NCI-H82 treated with DMSO at 0.1 percent for 48 hours (cell line): Measurements from ENCODE around the gene SPATS2.

Source experiments
- DNase-seq: peaks from one replicate; lab custom pipeline; 2025; ENCODE audit not compliant: unreplicated experiment; lab: John Stamatoyannopoulos, UW

Gene SPATS2

GRCh38 chr12:49552014-49552413, 184.8 kb downstream of the SPATS2 start:
- DNase-seq = no peak

DNA sequence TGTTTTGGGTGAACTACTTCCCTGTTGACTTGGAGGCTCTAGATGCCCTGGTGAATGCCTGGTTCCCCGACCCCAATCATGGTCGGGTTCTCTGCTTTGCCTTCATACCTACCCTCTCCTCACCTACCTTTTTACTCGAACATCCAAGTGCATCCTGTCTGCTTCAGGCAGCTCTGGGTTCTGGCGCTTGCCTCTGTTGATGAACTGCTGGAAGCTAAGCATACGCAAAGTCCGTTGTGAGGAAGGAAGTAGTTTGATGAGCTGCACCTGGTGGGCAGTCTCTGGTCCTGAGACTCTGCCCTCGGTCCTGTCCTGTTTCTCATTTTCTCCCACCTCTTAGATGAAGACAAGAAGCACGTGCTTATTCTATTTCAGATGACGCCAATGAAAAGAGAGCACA, 185.2 kb downstream of the SPATS2 start:
- DNase-seq = no peak

DNA sequence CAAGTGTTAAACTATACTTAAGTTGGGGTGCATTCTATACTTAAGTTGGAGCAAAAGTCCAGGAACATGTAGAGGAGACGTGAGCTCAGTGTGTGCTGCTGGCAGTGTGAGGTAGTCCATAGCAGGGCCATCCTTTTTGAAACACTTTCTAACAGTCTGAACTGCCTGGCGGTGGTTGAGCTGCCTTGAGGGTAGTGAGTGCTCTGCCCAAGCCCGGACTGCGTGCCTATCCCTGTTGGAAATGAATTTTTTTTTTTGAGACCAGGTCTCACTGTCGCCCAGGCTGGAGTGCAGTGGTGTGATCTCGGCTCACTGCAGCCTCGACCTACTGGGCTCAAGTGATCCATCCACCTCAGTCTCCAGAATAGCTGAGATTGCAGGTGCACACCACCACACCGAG, 185.6 kb downstream of the SPATS2 start:
- no peak for DNase-seq

- DNase-seq = peak; percentile 59
Observed at GRCh38 chr12:49553512-49554088, 186.3 kb downstream of the SPATS2 start.

DNA sequence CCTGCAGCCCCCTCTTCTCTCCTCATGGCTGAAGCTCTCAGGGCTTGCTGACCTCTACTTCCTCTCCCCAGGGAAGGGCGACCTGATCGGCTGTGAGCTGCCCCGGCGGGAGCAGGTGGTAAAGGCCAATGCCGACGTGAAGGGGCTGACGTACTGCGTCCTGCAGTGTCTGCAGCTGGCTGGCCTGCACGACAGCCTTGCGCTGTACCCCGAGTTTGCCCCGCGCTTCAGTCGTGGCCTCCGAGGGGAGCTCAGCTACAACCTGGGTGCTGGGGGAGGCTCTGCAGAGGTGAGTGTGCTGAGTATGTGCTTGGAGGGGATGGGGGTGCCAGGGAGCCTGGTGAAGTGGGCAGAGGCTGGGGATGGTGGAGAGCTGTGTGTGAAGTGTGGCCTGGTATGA, 187.0 kb downstream of the SPATS2 start:
- DNase-seq = no peak

GRCh38 chr12:49555631-49556390, 188.5 kb downstream of the SPATS2 start:
- no peak for DNase-seq

- DNase-seq = no peak
Observed at GRCh38 chr12:49556391-49557186, 189.3 kb downstream of the SPATS2 start.

DNA sequence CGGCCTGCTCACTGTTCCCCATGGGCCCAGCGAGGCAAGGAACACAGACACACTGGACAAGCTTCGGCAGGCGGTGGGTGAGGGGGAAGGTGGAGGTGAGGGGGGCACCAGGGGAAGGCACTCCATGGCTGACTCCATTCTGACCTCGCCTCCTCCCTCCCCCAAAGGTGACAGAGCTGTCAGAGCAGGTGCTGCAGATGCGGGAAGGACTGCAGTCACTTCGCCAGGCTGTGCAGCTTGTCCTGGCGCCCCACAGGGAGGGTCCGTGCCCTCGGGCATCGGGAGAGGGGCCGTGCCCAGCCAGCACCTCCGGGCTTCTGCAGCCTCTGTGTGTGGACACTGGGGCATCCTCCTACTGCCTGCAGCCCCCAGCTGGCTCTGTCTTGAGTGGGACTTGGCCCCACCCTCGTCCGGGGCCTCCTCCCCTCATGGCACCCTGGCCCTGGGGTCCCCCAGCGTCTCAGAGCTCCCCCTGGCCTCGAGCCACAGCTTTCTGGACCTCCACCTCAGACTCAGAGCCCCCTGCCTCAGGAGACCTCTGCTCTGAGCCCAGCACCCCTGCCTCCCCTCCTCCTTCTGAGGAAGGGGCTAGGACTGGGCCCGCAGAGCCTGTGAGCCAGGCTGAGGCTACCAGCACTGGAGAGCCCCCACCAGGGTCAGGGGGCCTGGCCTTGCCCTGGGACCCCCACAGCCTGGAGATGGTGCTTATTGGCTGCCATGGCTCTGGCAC, 190.1 kb downstream of the SPATS2 start:
- no peak for DNase-seq

DNA sequence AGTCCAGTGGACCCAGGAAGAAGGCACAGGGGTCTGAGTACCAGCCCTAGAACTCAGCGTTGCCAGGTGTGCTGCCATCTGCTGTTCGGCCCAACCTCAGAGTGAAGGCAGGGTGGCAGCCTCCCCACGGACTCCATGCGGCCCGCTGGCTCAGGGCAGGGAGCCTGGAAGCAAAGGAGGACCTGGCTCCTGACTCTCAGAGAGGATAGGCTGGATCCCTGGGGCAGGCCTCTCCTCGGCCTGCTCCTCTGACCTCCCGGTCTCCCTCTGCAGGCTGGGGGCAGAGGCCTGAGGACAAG, 190.6 kb downstream of the SPATS2 start:
- no peak for DNase-seq

DNA sequence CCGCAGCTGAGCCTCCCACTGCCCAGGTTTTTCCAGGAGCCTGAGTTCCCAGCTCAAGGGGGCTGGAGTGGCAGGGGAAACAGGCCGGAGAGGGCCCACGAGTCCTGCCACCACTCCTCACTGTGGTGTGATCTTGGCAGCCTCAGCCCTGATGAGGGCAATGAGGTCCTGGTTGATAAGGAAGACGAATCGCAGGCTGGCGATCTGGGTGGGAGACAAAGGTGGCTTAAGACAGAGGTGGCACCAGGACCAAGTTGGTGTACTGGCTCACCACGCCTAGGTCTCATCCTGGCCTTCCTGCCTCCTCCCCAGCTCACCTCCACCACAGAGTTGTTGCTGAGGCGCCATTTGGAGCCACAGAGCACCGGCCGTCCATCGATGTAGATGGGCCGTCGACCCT, 191.3 kb downstream of the SPATS2 start:
- DNase-seq = no peak

GRCh38 chr12:49559011-49559675, 191.9 kb downstream of the SPATS2 start:
- no peak for DNase-seq

- no peak for DNase-seq
Observed at GRCh38 chr12:49560695-49561094, 193.4 kb downstream of the SPATS2 start.

DNA sequence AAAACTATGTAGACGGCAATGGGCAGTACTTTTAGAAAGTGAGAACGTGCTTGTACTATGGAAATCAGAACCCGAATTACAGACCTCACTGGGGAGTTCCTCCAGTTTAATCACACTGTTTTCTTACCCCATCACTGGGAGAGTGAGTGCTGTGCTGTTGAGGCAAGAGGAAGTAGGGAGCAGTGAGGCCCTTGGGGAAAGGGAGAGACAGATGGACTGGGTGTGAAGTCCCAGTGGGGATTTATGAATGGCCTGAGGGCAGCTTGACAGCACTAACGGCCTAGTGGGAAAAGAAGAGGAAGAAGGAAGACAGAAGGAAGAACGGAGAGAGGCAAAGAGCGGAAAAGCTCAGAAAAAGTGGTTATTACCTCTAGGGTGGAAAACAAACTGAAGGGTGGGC, 195.0 kb downstream of the SPATS2 start:
- no peak for DNase-seq

GRCh38 chr12:49562831-49563230, 195.6 kb downstream of the SPATS2 start:
- DNase-seq = no peak

DNA sequence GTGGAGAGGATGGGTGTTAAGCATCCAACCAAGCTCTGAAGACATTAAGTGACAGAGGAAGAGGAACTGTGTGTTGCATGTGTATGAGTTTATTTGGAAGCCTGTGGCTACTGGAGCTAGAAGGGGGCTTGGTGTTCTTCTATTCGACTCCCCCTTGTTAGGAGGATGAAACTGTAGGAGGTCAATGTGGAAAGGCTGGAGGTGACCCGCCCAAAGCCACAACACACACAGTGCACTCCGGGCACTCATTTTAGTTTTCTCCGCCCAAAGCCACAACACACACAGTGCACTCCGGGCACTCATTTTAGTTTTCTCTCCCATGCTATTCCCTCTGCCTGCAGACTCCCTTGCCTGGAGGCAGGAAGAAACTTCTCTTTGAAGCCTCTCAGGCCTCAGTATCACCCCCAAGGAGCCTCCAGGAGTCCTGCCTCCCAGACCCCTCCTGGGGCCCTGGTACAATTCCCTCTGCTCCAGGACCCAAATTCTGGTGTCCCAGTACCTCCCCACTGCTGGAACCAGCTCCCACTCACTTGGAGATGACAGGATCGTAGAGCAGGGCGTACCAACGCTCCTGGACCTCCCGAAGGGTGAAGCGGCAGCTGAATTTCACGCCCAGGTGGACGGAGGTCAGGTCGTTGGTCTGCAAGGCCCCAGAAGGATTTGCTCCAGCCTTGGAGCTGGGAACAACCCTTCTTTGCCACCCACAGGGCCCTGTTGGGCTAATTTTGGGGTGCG, 196.9 kb downstream of the SPATS2 start:
- DNase-seq = no peak

DNA sequence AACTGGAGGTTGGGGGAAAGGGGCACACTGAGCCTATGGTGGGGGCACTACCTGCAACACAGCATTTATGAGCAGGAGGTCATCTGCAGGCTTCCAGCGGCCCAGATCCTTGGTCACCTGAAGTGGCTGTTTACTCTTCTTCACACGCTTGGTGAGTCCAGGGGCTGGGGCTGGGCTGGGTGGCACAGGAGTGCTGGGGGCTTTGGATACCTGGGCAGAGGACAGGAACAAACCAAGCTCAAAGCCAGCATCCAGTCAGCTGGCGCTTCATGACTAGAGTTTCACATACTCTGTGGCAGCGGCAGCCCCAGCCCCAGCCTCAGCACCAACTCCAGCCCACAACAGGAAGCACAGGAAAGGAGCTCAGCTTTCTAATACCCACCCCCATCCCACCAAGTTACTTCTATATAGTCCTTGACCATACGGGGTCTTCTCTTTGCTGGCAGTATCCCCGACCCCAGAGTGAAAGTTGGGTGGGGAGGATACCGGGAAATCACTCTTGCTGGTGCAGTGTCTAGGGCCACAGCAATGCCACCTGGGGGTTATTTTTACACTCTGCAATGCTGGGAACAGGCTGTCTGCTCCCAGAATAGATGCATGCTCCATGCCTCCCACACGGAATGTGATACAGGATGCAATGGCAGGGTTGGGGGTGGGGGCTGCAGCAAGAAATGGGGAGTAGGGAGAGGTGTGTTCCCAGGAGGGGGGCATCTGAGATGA, 197.6 kb downstream of the SPATS2 start:
- DNase-seq = no peak

DNA sequence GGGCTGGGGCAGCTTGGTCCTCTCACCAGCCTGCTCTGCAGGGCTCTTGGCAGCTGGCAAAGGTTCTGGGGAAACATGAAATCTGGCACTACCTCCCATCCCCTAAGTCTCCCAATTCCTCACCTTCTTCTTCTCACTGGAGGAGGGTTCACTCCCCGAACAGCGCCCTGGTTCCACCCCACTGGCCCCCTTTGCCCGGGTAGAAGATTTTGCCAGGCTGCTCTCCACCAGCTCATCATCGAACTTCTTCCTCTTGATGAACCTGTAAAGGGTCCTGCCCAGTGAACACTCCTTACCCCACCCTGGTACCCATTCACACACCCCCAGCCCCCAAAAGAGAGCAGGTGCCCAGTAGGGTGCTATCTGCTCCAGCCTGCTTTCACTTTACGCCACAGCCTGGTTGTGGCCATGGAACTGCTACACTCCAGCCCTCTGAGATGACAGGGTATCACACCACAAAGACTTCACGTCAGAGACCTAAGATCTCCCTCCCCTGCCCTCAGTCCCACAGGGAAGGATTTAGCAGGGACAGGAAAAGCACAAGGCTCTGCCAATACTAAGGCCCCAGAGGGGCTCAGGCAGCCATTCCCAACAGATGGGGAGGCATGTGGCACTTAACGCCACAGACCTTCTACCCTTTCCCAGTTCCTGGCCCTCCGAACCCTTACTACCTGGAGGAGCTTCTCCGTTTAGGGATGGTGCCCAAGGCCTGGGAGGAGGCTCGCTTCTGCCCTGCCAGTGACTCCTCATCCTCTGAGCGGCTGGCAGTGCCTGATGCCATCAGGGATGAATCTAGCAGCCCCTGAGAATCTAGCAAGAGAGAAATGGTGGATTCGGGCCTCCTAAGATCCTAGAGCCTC, 198.4 kb downstream of the SPATS2 start:
- no peak for DNase-seq

DNA sequence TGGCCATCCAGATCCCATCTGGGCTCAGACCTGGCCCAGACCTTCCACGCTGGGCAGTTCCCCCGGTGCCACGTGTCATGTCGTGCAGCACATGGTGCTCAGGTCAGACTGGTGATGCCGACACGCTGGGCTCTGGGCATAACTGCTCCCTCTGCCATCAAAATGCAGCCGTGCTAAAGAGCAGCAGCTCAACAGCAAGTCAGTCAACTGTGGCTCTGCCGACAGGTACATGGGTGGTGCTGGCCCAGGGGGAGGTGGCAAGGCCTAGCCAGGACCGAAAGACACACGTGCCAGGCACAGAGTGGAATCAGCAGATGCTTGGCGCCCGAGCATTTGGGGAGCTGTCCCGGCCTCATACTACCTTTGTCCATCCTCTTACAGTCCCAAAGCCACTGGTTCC, 199.1 kb downstream of the SPATS2 start:
- no peak for DNase-seq

GRCh38 chr12:49567302-49567610, 200.0 kb downstream of the SPATS2 start:
- no peak for DNase-seq
